Activated CD4-positive, CD25-positive, alpha-beta regulatory T cell (primary cell): ENCODE measurements around the gene LRRC63.
"Not testable (repeated sequence)": the region's sequence is repeated elsewhere in the genome, so short reads cannot be mapped to it uniquely, and the experiment has no call there.

Experiments used
- DNase-seq, 4 experiments: peaks; one replicate each; lab custom pipeline; 2025; lab: John Stamatoyannopoulos, UW

LRRC63 gene

GRCh38 chr13:46211483-46212351 lies at the start of gene LRRC63:
Gene LRRC63, plus strand, starts transcription at chr13:46211928. Its CDS starts 1,107 bp downstream, at chr13:46213035.
- peak; percentile 58 to 74 (median 61) for DNase-seq

DNA sequence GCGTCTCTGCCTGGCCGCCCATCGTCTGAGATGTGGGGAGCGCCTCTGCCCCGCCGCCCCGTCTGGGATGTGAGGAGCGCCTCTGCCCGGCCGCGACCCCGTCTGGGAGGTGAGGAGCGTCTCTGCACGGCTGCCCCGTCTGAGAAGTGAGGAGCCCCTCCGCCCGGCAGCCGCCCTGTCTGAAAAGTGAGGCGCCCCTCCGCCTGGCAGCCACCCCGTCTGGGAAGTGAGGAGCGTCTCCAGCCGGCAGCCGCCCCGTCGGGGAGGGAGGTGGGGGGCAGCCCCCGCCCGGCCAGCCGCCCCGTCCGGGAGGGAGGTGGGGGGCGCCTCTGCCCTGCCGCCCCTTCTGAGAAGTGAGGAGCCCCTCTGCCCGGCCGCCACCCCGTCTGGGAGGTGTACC lies 49.0 kb upstream of the LRRC63 start:
- not testable (repeated sequence) for DNase-seq

DNA sequence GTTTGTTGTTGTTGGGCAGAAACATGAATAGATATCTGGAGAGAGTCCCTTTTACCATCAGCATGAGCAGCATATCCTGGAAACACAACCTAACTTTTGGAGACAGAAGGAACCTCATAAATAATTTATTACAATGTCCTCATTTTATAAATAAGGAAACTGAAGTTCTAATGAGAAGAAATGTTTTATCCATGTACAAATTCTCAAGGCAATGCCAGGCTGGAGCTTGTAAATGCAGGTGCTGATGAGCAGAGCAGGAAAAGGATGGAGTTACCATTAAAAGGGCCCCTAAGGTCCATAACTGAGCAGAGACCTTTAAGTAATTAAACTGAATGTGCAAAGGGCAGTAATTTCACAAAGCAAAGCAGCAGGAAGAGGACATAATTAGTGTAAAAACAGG lies 47.1 kb upstream of the LRRC63 start:
- no peak for DNase-seq

- no peak for DNase-seq
These were observed 46.1 kb upstream of the LRRC63 start for GRCh38 chr13:46165485-46166223.

DNA sequence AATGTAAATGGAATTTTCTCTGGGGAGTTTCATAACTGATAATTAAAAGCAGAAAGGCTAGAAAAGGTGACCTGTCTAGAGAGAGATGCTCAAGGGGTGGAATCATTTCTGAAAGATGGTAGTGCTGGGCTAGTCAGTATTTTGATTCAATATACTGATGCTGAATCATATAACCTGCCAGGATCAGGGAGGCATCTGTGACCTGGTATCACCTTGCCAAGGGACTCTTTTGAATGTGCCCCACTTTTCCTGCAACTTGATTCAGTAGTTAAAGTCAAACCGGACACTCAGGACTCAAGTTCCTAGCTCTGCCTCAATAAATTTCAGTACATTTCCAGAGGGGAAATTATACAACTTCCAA lies 45.5 kb upstream of the LRRC63 start:
- DNase-seq: no peak

GRCh38 chr13:46166947-46167610 lies 44.6 kb upstream of the LRRC63 start:
- DNase-seq: no peak

DNA sequence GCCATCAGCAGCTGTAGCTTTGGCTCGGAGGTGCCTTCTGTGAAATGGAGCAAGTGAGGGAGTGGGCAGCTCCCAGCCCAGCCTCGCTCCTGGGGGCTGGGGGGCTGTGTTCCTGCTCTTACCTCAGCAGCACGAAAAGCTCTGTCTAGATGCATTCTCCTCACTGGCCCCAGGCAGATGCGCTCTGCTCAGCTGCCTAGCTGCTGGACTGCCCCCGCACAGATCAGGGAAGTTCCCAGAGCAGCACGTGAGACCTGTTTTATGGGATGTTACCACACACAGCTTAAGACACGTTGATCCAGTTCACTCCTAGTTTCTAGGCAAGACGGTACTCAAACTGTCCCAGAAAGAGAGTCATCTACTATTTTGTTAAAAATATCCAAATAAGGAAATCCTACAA lies 43.4 kb upstream of the LRRC63 start:
- no peak for DNase-seq

DNA sequence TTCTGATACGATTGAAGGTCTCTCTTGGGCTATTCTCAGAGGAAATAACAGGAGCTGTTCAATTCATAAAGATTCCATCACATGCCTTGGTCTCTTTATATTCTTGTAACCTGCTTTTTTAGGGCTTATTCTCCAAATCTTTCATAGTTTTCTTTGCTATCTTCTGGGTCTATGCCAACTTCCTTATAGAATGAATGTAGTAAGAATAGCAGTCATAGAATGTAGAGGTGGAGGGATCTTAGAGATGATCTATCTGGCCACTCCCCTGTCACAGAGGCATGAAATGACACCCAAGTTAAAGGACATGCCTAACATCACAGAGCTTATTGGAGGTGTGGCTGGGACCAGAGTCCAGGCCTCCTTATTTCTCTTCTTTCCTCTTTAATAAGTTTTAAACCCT lies 42.9 kb upstream of the LRRC63 start:
- DNase-seq: no peak

DNA sequence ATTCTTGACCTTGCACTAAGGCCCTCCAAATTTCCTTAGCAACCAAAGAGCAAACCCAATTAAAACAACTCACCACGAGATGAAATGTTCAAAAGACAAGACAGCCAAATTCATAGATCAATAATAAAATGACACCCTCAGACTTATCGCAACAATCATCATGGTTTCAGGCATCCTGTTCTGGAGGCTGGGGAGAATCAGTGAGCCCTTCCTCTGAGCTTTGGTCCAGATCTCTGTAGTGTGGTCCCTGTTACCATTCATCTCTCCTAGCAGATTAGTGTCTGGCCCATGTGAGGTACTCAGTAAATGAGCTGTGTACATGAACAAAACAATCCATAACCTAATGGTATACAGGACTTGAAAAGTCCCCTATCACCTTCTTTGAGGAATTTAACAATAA lies 42.0 kb upstream of the LRRC63 start:
- no peak for DNase-seq

GRCh38 chr13:46170268-46170667 lies 41.5 kb upstream of the LRRC63 start:
- no peak for DNase-seq

- DNase-seq: no peak
These were observed 41.0 kb upstream of the LRRC63 start for GRCh38 chr13:46170687-46171086.

- no peak for DNase-seq
These were observed 40.5 kb upstream of the LRRC63 start for GRCh38 chr13:46171217-46171616.

- DNase-seq: no peak
These were observed 40.0 kb upstream of the LRRC63 start for GRCh38 chr13:46171739-46172138.

GRCh38 chr13:46172531-46172991 lies 39.2 kb upstream of the LRRC63 start:
- DNase-seq: peak in 2 of 4 experiments; percentile 25 to 32

DNA sequence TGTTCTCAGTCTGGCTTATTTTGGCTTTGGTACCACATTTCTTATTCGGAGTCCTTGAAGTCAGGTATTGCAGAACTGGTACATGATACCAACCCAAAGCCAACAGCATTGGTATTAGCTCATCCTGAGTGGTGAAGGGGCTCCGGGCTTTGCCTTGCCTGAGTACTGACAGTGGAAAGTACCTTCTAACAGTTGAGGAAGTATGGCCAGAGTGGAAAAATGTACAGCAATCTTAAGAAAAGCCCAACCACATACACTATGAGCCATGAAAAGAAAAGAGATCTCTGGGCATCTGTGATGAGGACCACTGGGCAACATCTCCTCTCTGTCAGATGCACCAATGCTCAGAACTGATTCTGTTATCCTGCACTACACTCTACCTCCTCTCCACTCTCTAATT lies 38.1 kb upstream of the LRRC63 start:
- no peak for DNase-seq

- no peak for DNase-seq
These were observed 35.0 kb upstream of the LRRC63 start for GRCh38 chr13:46176756-46177155.

GRCh38 chr13:46178143-46178542 lies 33.6 kb upstream of the LRRC63 start:
- no peak for DNase-seq

DNA sequence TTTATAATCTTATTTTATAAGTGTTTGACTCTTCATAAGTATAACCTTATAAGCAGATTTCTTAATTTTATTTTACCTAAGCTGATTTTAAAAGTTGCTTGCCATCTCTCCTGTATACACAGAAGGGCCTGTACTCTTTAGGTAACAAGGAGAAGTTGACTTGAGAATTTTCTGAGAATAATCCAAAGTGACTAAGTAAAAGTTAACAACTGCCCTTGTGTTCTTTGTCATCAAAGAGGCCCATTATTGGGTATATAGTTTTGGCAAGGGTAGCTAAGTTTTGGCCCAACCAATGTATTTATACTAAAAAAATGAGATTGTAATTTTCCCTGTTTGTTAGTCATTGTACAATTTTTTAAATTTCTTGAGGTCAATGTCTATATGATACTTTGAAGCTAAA lies 32.9 kb upstream of the LRRC63 start:
- no peak for DNase-seq

DNA sequence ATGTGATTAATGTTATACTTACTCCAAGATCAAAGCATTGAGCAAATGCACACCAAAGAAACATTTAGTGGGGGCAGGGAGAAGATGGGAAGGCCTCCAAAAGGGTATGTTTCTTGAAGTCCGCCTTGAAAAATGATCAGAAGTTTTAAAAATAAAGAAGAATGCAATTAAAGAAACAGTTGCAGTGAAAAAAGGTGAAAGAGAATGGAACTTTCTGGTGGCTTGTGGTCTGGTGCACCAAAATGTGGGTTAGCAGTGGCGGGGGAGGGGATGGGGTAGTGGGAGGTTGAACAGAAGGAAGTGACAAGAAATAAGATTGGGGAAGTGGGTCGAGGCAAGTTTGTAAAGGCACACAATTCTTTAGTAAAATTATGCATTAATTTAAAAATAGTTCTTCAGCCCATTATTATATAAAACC lies 32.2 kb upstream of the LRRC63 start:
- DNase-seq: peak in 3 of 4 experiments; percentile 23 to 40 (median 33)

DNA sequence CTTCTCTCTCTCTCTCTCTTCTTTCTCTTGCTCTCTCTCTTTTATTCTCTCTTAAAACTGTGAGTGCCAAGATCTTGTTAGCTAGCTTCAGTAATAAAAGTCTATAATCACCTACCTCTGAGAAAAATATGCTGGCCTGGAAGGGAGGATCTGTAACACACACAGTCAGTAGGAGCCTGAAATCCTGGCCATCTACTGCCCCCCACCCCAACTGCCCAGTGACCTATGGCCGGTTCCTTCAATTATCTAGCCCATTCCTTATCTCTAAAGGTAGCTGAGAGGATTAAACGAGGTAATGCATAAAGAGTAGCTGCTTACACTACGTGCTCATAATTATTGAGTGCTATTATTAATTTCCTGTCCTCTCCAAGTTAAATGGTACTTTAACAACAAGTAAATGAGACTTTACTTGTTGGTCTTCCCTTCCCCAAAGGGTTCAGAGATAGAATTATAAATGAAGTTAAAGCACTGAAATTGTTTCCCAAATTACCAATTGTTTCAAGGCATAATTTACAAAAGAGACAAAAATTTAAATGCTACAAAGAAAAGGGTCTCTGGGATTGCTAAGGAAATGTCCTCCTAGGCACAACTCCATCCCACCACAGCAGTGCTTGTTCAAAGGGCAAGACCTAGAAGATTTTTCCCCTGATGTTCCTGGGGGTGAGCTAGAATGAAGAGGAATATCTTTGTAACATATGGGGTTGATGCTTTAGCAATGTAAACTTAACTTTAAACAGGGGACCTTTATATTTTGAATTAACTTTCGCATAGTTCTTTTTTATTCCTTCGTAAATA lies 31.6 kb upstream of the LRRC63 start:
- no peak for DNase-seq

- DNase-seq: no peak
These were observed 30.3 kb upstream of the LRRC63 start for GRCh38 chr13:46181377-46181839.
